H9 (cell line): Measurements from ENCODE around the gene COL4A1. TPM values are rescaled to one million over a fixed set of nuclear protein-coding genes. Genes with fewer than 3 reads are reported as not detected.

ENCODE experiments used
- DNase-seq: peaks from one replicate; pipeline ENCODE4 v3.0.0-alpha.2; 2017
- H2AFZ ChIP-seq: one replicate; pipeline ENCODE4 v1.6.1; 2013; ENCODE audit warnings: mild to moderate bottlenecking, low read length, control low read depth, moderate library complexity
- H2AK5ac ChIP-seq: 2 replicates; pipeline ENCODE4 v1.6.1; 2013; ENCODE audit warnings: low read length, control low read depth, mixed read lengths; ENCODE audit not compliant: insufficient read length
- H2BK120ac ChIP-seq: one replicate; pipeline ENCODE4 v1.6.1; 2013; ENCODE audit warnings: low read depth, mild to moderate bottlenecking, low read length, control low read depth, inconsistent platforms; ENCODE audit not compliant: poor library complexity, severe bottlenecking
- H2BK12ac ChIP-seq: 2 replicates; pipeline ENCODE4 v1.6.1; 2013; ENCODE audit warnings: low read length, control low read depth, mixed read lengths, low read depth; ENCODE audit not compliant: insufficient read length
- H2BK15ac ChIP-seq: 2 replicates; pipeline ENCODE4 v1.6.1; 2013; ENCODE audit warnings: low read depth, low read length, control low read depth
- H2BK20ac ChIP-seq: one replicate; pipeline ENCODE4 v1.6.1; 2013; ENCODE audit warnings: low read depth, mild to moderate bottlenecking, low read length, control low read depth, inconsistent platforms; ENCODE audit not compliant: poor library complexity, severe bottlenecking
- H2BK5ac ChIP-seq: 2 replicates; pipeline ENCODE4 v1.6.1; 2013; ENCODE audit warnings: low read length, control low read depth, mixed read lengths; ENCODE audit not compliant: insufficient read length
- H3K14ac ChIP-seq: 2 replicates; pipeline ENCODE4 v1.6.1; 2013; ENCODE audit warnings: low read length, control low read depth; ENCODE audit not compliant: insufficient read depth
- H3K18ac ChIP-seq: 2 replicates; pipeline ENCODE4 v1.6.1; 2013; ENCODE audit warnings: low read depth, mild to moderate bottlenecking, mixed read lengths, low read length, control low read depth; ENCODE audit not compliant: insufficient read length
- H3K23ac ChIP-seq: 2 replicates; pipeline ENCODE4 v1.6.1; 2013; ENCODE audit warnings: low read length, control low read depth, mixed read lengths, low read depth; ENCODE audit not compliant: insufficient read length
- H3K23me2 ChIP-seq: 2 replicates; pipeline ENCODE4 v1.6.1; 2013; ENCODE audit warnings: low read depth, mild to moderate bottlenecking, mixed read lengths, low read length, control low read depth; ENCODE audit not compliant: insufficient read length, poor library complexity, severe bottlenecking
- H3K27ac ChIP-seq: 2 replicates; pipeline ENCODE4 v1.5.1; 2013; ENCODE audit warnings: low read length, control low read depth, mixed read lengths, low read depth; ENCODE audit not compliant: insufficient read length
- H3K27me3 ChIP-seq: 2 replicates; pipeline ENCODE4 v1.6.1; 2013; ENCODE audit warnings: low read length, control low read depth, inconsistent platforms; ENCODE audit not compliant: insufficient read depth
- H3K4ac ChIP-seq: 2 replicates; pipeline ENCODE4 v1.6.1; 2013; ENCODE audit warnings: low read depth, mild to moderate bottlenecking, control low read depth, inconsistent platforms, low read length, moderate library complexity
- H3K4me1 ChIP-seq: 2 replicates; pipeline ENCODE4 v1.6.1; 2013; ENCODE audit warnings: low read length, control low read depth, inconsistent platforms; ENCODE audit not compliant: insufficient read depth
- H3K4me2 ChIP-seq: 2 replicates; pipeline ENCODE4 v1.6.1; 2013; ENCODE audit warnings: low read length, control low read depth, mixed read lengths; ENCODE audit not compliant: insufficient read length, insufficient read depth
- H3K56ac ChIP-seq: 2 replicates; pipeline ENCODE4 v1.6.1; 2013; ENCODE audit warnings: low read depth, mild to moderate bottlenecking, mixed read lengths, low read length, control low read depth; ENCODE audit not compliant: insufficient read length
- H3K79me1 ChIP-seq: 2 replicates; pipeline ENCODE4 v1.6.1; 2013; ENCODE audit warnings: low read depth, mild to moderate bottlenecking, moderate library complexity, low read length, control low read depth, inconsistent platforms; ENCODE audit not compliant: insufficient read depth, poor library complexity, severe bottlenecking
- H3K79me2 ChIP-seq: 2 replicates; pipeline ENCODE4 v1.6.1; 2013; ENCODE audit warnings: low read length, control low read depth, inconsistent platforms; ENCODE audit not compliant: insufficient read depth
- H3K9ac ChIP-seq: 2 replicates; pipeline ENCODE4 v1.6.1; 2013; ENCODE audit warnings: low read length, control low read depth, mixed read lengths; ENCODE audit not compliant: insufficient read length; ENCODE audit errors: extremely low read depth
- H3K9me3 ChIP-seq: one replicate; pipeline ENCODE4 v1.6.1; 2013; ENCODE audit warnings: low read depth, low read length, inconsistent platforms; ENCODE audit not compliant: control insufficient read depth
- H3T11ph ChIP-seq: one replicate; pipeline ENCODE4 v1.6.1; 2013; ENCODE audit warnings: mild to moderate bottlenecking, low read length, control low read depth, inconsistent platforms
- H4K20me1 ChIP-seq: one replicate; pipeline ENCODE4 v1.6.1; 2013; ENCODE audit not compliant: control insufficient read depth, insufficient read length, insufficient read depth
- H4K5ac ChIP-seq: 2 replicates; pipeline ENCODE4 v1.6.1; 2013; ENCODE audit warnings: low read depth, mild to moderate bottlenecking, mixed read lengths, low read length, control low read depth; ENCODE audit not compliant: insufficient read length
- H4K8ac ChIP-seq: replicated peaks from 2 replicates; pipeline ENCODE4 v1.6.1; 2013; ENCODE audit warnings: low read length, control low read depth, mixed read lengths, low read depth; ENCODE audit not compliant: insufficient read length
- H4K91ac ChIP-seq: 2 replicates; pipeline ENCODE4 v1.6.1; 2013; ENCODE audit warnings: low read depth, mild to moderate bottlenecking, moderate library complexity, mixed read lengths, low read length, control low read depth; ENCODE audit not compliant: insufficient read length
- H3K27ac Mint-ChIP-seq, 3 experiments: 2 replicates in 2 of 3; 3 replicates in 1 of 3; pipeline ENCODE4 v1.8.0; 2020 to 2021; ENCODE audit warnings: mixed read lengths in 3 of 3, mild to moderate bottlenecking in 1 of 3, moderate library complexity in 1 of 3
- H3K27me3 Mint-ChIP-seq: 2 replicates; pipeline ENCODE4 v1.8.0; 2021; ENCODE audit warnings: low read depth, mild to moderate bottlenecking, moderate library complexity, mixed read lengths
- H3K36me3 Mint-ChIP-seq, 3 experiments: 2 replicates in 2 of 3; 3 replicates in 1 of 3; pipeline ENCODE4 v1.8.0; 2020 to 2021; ENCODE audit warnings: low read depth in 3 of 3, mixed read lengths in 3 of 3; ENCODE audit not compliant: insufficient read depth in 1 of 3
- H3K4me1 Mint-ChIP-seq, 2 experiments: 2 replicates each; pipeline ENCODE4 v1.8.0; 2020; ENCODE audit warnings: mixed read lengths in 2 of 2
- H3K4me3 Mint-ChIP-seq, 2 experiments: 2 replicates in 1 of 2; 3 replicates in 1 of 2; pipeline ENCODE4 v1.8.0; 2020 to 2021; ENCODE audit warnings: mild to moderate bottlenecking in 2 of 2, mixed read lengths in 2 of 2, moderate library complexity in 1 of 2
- H3K9me3 Mint-ChIP-seq, 2 experiments: 2 replicates in 1 of 2; 3 replicates in 1 of 2; pipeline ENCODE4 v1.8.0; 2020; ENCODE audit warnings: mild to moderate bottlenecking in 2 of 2, mixed read lengths in 2 of 2, moderate library complexity in 1 of 2
- WGBS: extraction: QIAGEN DNeasy Blood & Tissue Kit; methylation state at CpG from one replicate; pipeline ENCODE4 v1.1.7; 2013; ENCODE audit warnings: missing lambda C conversion rate, low lambda C conversion rate, mixed read lengths; ENCODE audit not compliant: insufficient read length; ENCODE audit errors: extremely low coverage; 5-methylcytosine and 5-hydroxymethylcytosine counted together
- total RNA-seq: library from RNA; stranded (reverse); gene quantifications from 2 replicates; pipeline ENCODE4 v1.2.1, GENCODE V29; 2021
- TF ChIP-seq, protein P1 (sequence below): fragments of 200-600 bp; sonication (generic); conservative IDR thresholded peaks from 3 replicates; pipeline ENCODE4 v1.8.0; 2021; ENCODE audit warnings: antibody characterized with exemption, mild to moderate bottlenecking

Gene COL4A1
- total RNA-seq, 1 experiment from 2014 or later: 73.1 TPM

DNA sequence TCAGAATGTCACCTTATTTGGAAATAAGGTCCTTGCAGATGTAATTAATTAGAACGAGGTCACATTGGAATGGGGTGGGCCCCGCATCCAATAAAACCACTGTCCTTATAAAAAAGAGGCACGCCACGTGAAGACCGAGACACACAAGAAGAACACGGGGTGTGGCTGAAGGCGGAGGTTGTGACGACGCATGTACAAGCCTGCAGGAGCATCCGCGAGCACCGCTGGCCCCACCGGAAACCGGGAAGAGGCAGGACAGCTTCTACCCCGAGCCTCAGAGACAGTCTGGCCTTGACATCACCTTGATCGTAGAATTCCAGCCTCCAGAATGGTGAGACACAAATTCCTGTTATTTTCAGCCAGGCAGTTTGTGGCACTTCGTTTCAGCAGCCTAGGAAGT is 177.9 kb downstream of the COL4A1 start:
- H4K20me1 ChIP-seq: no peaks in the 10 kb centered on the region
- no peak for DNase-seq
- no peak overlapping the region for H3K4ac ChIP-seq
- no peaks in the 10 kb centered on the region; the same call in 1 of the 2 replicates for H3K4me1 ChIP-seq
- Mint-ChIP-seq H3K27ac (no peak overlapping the region), H3K4me3 (no peak overlapping the region), H3K9me3 (no peaks in the 10 kb centered on the region), H3K27me3 (peaks cover 12% of the 10 kb centered on the region), H3K36me3 (no peaks in the 10 kb centered on the region; a peak in 1 of 7 replicates), H3K4me1 (peaks cover 65 to 68% of the 10 kb centered on the region in 2 experiments)
- no peak overlapping the region for H3K14ac ChIP-seq
- no peaks in the 10 kb centered on the region for H3K79me2 ChIP-seq
- H2BK20ac ChIP-seq: no peak overlapping the region
- H3K9me3 ChIP-seq: no peaks in the 10 kb centered on the region
- H3K79me1 ChIP-seq: no peaks in the 10 kb centered on the region
- no peaks in the 10 kb centered on the region for H3K23me2 ChIP-seq
- H4K91ac ChIP-seq: no peak overlapping the region
- no peak overlapping the region for H3K4me2 ChIP-seq
- H3K18ac ChIP-seq: no peak overlapping the region
- no peak overlapping the region for H2BK5ac ChIP-seq
- no peak overlapping the region for H4K8ac ChIP-seq
- no peaks in the 10 kb centered on the region for H3K27me3 ChIP-seq
- H3T11ph ChIP-seq: no peak overlapping the region
- H3K9ac ChIP-seq: no peak overlapping the region
- no CpG with 5 or more reads among the region's 17 CpGs for WGBS
- H2BK120ac ChIP-seq: no peak overlapping the region
- H2AFZ ChIP-seq: no peak overlapping the region
- no peak overlapping the region for H4K5ac ChIP-seq
- H2AK5ac ChIP-seq: no peak overlapping the region
- TF ChIP-seq, protein P1, sequence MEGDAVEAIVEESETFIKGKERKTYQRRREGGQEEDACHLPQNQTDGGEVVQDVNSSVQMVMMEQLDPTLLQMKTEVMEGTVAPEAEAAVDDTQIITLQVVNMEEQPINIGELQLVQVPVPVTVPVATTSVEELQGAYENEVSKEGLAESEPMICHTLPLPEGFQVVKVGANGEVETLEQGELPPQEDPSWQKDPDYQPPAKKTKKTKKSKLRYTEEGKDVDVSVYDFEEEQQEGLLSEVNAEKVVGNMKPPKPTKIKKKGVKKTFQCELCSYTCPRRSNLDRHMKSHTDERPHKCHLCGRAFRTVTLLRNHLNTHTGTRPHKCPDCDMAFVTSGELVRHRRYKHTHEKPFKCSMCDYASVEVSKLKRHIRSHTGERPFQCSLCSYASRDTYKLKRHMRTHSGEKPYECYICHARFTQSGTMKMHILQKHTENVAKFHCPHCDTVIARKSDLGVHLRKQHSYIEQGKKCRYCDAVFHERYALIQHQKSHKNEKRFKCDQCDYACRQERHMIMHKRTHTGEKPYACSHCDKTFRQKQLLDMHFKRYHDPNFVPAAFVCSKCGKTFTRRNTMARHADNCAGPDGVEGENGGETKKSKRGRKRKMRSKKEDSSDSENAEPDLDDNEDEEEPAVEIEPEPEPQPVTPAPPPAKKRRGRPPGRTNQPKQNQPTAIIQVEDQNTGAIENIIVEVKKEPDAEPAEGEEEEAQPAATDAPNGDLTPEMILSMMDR: no peak
- no peak overlapping the region for H3K56ac ChIP-seq
- no peak overlapping the region for H3K27ac ChIP-seq
- no peak overlapping the region for H2BK12ac ChIP-seq
- no peak overlapping the region for H2BK15ac ChIP-seq
- H3K23ac ChIP-seq: no peak overlapping the region
